GM12873 (cell line): ENCODE data around the gene INPP5E.

Experiments used
- CTCF ChIP-seq: IDR thresholded peaks from 2 replicates; pipeline ENCODE4 v1.5.1; 2012; ENCODE audit warnings: low read depth, mild to moderate bottlenecking, moderate library complexity, low read length, control low read depth; ENCODE audit not compliant: insufficient read depth; ENCODE audit errors: missing control alignments

The INPP5E gene

GRCh38 chr9:136395345-136396218 lies 44.1 kb downstream of the INPP5E start:
- TF ChIP-seq CTCF, result no peak

- TF ChIP-seq CTCF, result no peak
Observed at GRCh38 chr9:136395020-136395340, 44.7 kb downstream of the INPP5E start.

GRCh38 chr9:136394312-136395019 lies 45.2 kb downstream of the INPP5E start:
- TF ChIP-seq CTCF, result no peak

- TF ChIP-seq CTCF, result no peak
Observed at GRCh38 chr9:136393531-136393930, 46.1 kb downstream of the INPP5E start.

- no peak for TF ChIP-seq CTCF
Observed at GRCh38 chr9:136392538-136393449, 46.9 kb downstream of the INPP5E start.

- no peak for TF ChIP-seq CTCF
Observed at GRCh38 chr9:136391737-136392537, 47.7 kb downstream of the INPP5E start.
